Measurements from ENCODE around the gene ZGPAT. TPM values are rescaled to one million over a fixed set of nuclear protein-coding genes. Genes with fewer than 3 reads are reported as not detected.

Gene ZGPAT
- total RNA-seq, 1 donor from 2014 or later, result 16.7 TPM

GRCh38 chr20:63699466-63700198 is 8.2 kb upstream of the ZGPAT start:
- peak; percentile 72 for DNase-seq (ENCODE audit: low spot score)
- intact Hi-C loops (cut with DNase I), result loop anchor here (5.0 kb wide), 1 partner anchor 38 kb away; the partner anchor contains the start of genes LIME1 and SLC2A4RG

- peak; percentile 58 for DNase-seq (ENCODE audit: low spot score)
- intact Hi-C loops (cut with DNase I), result no loop called here
Measured at GRCh38 chr20:63700199-63701050, 7.4 kb upstream of the ZGPAT start.

- intact Hi-C loops (cut with DNase I), result no loop called here
- no peak for DNase-seq (ENCODE audit: low spot score)
Measured at GRCh38 chr20:63701051-63701328, 6.8 kb upstream of the ZGPAT start.

- intact Hi-C loops (cut with DNase I), result no loop called here
- DNase-seq (ENCODE audit: low spot score), result peak; percentile 68
Measured at GRCh38 chr20:63701329-63702035, 6.4 kb upstream of the ZGPAT start.

GRCh38 chr20:63702036-63702665 is 5.7 kb upstream of the ZGPAT start:
- intact Hi-C loops (cut with DNase I), result no loop called here
- peak; percentile 70 for DNase-seq (ENCODE audit: low spot score)

- intact Hi-C loops (cut with DNase I), result no loop called here
- no peak for DNase-seq (ENCODE audit: low spot score)
Measured at GRCh38 chr20:63702751-63703470, 4.9 kb upstream of the ZGPAT start.

DNA sequence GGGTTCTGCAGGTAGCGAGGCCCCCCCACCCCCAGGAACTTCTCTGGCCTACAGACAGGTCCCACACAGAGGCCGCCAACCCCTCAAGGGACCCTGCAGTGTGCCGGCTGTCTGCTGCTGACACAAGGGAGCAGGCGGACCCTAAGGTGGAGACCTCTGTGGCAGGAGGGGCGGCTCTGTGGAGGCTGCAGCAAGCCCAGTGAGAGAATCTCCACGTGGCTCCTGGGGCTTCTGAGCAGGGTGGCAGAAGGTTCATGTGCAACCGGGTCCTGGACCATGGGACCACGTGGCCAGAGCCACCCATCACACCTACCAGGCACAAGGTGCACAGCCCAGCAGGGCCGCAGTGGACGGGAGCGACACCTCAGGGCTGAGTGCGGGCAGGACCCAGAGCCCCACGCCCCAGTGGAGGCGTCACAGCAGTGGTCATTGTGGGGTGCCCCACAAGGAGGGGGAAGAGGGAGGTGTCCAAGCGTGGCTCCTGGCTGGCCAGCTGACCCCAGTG is 4.3 kb upstream of the ZGPAT start:
- no peak for DNase-seq (ENCODE audit: low spot score)
- intact Hi-C loops (cut with DNase I), result no loop called here

- no peak for DNase-seq (ENCODE audit: low spot score)
- intact Hi-C loops (cut with DNase I), result no loop called here
Measured at GRCh38 chr20:63703976-63704748, 3.7 kb upstream of the ZGPAT start.

- no peak for DNase-seq (ENCODE audit: low spot score)
Measured at GRCh38 chr20:63704749-63705117, 3.1 kb upstream of the ZGPAT start.

GRCh38 chr20:63705232-63706026 is 2.4 kb upstream of the ZGPAT start:
- intact Hi-C loops (cut with DNase I), result no loop called here
- no peak for DNase-seq (ENCODE audit: low spot score)

More at GRCh38 chr20:63704749-63705117, 3.1 kb upstream of the ZGPAT start:
- intact Hi-C loops (cut with DNase I), result no loop called here

DNA sequence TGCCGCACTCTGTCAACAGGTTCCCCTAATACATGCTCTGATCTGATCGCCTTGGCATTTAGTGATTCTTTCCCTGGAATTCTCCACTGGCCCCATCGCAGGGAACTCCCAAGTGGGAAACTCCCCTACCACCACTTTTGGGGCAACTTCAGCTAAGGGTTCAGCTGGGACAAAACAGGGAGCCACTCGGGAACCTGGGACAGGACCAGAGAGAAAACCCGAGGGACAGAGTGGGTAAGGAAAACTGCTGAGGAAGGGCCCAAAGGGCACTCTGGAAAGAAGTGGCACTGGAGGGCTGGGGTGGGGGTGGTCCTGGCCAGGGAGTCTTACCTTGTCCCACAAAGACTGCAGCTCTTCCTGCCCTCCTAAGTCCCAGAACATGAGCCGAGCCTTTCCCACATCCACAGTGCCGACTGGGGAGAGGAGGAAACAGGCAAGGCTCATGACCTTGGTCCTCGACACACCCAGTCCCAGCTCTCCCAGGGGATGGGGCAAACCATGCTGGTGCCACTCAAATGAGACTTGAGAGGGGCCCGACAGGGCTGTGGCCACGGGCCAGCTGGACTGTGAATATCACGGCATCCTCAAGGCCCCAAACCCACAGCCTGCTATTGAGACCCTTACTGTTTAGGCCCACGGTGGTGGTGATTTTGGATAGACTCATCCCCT is 1.7 kb upstream of the ZGPAT start:
- intact Hi-C loops (cut with DNase I), result no loop called here
- no peak for DNase-seq (ENCODE audit: low spot score)

DNA sequence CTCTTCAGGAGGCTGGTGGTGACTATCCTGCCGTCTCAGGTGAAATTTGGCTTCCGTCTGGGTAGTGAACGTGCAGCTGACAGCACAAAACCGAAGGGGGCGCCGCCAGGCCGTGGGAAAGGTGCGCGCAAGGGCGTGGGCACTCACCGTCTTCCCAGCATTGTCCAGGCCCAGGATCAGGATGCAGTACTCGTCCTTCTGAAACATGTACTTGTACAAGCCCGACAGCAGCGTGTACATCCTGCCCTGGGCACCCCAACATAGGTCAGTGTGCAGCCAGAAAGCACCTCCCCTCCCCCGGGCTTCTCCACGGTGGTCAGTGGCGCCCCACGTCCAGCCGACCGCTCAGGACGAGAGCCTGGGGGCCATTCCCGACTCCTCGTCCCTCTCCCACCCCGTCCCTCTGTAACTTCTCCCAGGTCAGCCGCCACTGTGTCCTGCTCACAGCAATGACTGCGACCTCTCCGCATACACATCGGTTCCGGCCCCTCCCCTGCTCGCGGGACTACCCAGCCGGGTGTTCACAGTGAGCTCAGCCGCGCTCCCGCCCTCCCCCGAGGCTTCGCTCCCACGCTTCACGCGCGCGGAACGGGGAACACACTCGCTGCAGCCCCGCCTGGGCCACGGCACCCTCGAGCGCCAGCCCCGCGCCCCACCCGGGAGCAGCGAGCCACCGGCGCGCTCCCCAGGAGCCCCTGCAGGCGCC is 834 bp upstream of the ZGPAT start:
- intact Hi-C loops (cut with DNase I), result no loop called here

DNA sequence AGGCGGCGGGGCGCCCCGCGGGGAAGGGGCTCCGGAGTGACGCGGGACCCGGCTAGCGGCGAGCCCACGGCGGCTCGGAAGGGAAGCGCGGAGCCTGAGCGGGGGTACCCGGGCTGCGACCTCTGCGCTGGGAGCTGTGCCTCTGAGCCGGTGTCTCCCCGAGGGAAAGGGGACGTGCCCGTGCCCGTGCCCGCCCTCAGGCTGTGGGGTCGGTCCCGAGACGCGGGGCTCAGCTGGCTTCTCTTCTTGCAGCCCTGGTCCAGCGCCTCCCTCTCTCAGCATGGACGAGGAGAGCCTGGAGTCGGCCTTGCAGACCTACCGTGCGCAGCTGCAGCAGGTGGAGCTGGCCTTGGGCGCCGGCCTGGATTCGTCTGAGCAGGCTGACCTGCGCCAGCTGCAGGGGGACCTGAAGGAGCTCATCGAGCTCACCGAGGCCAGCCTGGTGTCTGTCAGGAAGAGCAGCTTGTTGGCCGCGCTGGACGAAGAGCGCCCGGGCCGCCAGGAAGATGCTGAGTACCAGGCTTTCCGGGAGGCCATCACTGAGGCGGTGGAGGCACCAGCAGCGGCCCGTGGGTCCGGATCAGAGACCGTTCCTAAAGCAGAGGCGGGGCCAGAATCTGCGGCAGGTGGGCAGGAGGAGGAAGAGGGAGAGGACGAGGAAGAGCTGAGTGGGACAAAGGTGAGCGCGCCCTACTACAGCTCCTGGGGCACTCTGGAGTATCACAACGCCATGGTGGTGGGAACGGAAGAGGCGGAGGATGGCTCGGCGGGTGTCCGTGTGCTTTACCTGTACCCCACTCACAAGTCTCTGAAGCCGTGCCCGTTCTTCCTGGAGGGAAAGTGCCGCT is 686 bp downstream of the ZGPAT start:
- intact Hi-C loops (cut with DNase I), result loop anchor here (2.0 kb wide), 1 partner anchor 50 kb away; the partner anchor contains the start of gene RTEL1

More for the DNA sequence above, 834 bp upstream of the ZGPAT start:
- DNase-seq (ENCODE audit: low spot score), result peak; percentile 76

GRCh38 chr20:63709149-63709527 is 1.3 kb downstream of the ZGPAT start:
- intact Hi-C loops (cut with DNase I), result loop anchor here (2.0 kb wide), 1 partner anchor 50 kb away; the partner anchor contains the start of gene RTEL1
- DNase-seq (ENCODE audit: low spot score), result no peak

More for the DNA sequence above, 686 bp downstream of the ZGPAT start:
- peak; percentile 68 for DNase-seq (ENCODE audit: low spot score)

- no peak for DNase-seq (ENCODE audit: low spot score)
- intact Hi-C loops (cut with DNase I), result no loop called here
Measured at GRCh38 chr20:63711085-63711645, 3.3 kb downstream of the ZGPAT start.
